NCI-H510A treated with DMSO at 0.1 percent for 48 hours (cell line): ENCODE data around the gene FREM2.
A peak's percentile ranks its signal among the peaks of the same experiment; 100 is the strongest.

ENCODE experiments used
- DNase-seq: peaks from one replicate; lab custom pipeline; 2025; lab: John Stamatoyannopoulos, UW

Gene FREM2, protein sequence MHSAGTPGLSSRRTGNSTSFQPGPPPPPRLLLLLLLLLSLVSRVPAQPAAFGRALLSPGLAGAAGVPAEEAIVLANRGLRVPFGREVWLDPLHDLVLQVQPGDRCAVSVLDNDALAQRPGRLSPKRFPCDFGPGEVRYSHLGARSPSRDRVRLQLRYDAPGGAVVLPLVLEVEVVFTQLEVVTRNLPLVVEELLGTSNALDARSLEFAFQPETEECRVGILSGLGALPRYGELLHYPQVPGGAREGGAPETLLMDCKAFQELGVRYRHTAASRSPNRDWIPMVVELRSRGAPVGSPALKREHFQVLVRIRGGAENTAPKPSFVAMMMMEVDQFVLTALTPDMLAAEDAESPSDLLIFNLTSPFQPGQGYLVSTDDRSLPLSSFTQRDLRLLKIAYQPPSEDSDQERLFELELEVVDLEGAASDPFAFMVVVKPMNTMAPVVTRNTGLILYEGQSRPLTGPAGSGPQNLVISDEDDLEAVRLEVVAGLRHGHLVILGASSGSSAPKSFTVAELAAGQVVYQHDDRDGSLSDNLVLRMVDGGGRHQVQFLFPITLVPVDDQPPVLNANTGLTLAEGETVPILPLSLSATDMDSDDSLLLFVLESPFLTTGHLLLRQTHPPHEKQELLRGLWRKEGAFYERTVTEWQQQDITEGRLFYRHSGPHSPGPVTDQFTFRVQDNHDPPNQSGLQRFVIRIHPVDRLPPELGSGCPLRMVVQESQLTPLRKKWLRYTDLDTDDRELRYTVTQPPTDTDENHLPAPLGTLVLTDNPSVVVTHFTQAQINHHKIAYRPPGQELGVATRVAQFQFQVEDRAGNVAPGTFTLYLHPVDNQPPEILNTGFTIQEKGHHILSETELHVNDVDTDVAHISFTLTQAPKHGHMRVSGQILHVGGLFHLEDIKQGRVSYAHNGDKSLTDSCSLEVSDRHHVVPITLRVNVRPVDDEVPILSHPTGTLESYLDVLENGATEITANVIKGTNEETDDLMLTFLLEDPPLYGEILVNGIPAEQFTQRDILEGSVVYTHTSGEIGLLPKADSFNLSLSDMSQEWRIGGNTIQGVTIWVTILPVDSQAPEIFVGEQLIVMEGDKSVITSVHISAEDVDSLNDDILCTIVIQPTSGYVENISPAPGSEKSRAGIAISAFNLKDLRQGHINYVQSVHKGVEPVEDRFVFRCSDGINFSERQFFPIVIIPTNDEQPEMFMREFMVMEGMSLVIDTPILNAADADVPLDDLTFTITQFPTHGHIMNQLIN (N-terminal part only)

DNA sequence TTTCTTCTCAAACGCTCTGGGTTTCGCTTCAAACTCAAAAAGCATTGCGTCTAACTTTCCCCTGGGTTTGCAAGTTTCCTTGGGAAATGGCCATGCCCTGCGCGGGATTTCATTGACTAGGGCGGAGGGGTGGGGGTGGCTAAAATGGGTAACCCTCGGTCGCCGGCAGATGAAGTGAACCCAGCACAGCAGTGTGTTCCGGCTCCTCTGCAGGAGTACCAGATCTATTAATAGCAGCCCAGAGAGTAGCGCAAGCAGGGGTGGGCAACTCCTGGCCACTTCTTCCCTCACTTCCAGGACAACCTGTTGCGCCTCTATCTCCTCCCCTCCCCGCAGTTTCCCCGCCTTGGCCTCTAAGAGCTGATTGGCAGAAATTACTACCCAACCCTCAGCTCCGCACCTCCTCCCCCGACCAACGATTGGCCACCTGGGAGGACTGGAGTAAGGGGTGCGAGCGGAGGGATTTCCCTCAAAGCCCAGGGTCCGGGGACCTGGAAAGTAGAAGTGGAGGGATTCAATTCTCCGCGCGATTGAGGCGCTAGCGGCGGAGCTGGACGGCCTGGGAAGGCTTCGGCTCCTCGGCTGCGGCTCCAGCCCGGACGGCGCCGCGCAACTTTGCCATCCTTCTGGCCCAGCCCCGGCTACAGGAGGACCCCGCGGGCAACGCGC lies at the start of gene FREM2:
Gene FREM2 (plus strand): TSS at position 501 of the 669 bp plus-strand sequence. CDS start 268 bp downstream, outside the sequence.
- peak; percentile 49 for DNase-seq

DNA sequence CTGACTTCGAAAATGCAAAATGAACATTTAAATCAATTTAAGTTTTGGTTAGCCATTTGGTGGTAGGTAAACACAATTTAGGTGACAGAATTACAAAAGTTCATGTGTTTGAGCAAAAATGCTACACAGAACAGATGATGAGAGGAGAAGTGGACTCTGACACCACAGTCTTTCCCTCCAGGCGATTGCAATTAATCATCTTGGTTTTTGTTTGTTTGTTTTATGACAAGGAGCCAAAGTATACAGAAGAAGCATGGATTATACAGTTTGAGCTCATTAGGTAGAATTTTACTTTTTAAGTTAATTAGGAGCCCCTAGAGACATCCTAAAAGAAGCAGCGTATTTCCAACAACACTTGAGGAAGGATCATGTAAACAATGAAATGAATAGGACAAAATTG lies 49.3 kb upstream of the FREM2 start:
- no peak for DNase-seq

DNA sequence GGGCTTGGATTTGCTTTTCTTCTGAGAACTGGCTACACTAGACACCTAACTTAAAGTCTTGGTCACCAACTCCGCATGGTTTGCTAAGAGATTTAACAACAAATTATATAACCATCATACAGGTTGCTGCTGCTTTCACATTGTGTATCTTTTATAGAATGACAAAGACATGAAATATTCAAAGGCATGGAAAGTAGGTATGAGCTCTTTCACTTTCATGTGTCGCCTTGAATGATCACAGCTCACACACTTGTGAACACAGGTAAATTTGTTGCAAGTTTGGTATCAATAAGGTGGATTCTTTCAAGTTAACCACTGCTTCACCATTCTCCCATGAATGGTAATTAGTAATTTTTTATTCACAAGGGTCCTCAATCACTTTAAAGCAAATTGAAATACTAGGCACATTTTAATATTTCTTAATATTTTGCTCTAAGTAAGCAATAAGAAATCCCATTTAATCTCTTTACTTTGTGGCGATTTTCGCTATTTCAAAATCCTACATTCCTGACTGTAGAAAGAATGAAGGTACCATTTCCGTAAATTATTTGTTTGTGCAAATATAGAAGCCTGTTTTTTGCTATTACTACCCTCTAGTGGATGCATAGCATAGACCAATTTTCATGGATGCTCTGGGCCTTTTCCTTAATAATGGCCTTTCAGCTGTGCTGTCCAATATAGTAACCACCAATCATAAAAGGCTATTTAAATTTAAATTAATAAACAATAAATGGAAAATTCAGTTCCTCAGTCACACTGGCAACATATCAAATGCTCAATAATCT lies 45.5 kb upstream of the FREM2 start:
- DNase-seq: no peak

DNA sequence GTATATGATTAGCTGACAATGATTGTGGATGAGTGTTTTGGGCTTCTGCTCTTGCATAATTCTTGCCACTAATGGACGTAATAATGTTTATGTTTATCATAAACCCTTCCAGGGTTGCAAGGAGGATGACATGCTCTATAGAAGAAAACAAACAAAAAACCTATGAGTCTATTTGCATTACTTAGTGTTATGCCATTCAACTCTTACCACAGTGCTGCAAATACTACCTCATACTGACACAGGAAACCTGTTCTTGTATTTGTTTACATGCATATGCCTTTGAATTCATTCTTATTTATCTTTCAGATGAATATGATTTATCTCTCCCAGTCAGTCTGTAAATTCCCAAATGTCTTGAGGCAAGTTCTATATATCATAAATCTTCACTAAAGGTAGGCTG lies 39.6 kb upstream of the FREM2 start:
- DNase-seq: no peak

DNA sequence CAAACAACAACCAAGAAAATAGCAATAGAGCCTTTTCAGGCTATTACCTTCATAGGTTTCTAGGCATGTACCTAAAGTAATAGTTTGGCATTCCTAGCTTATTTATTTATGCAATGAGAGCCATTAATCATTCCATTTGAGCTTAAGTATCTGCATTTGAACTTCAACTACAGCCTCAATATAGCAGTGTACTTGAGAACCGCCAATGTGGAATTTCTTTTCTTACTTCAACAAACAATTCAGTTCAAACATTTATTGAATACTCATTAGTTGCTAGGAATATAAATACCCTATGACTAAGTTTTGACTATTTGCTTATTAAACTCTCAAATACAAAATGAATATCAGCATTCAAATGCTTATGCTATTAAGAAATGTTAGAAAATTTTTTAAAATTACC lies 38.0 kb upstream of the FREM2 start:
- no peak for DNase-seq

DNA sequence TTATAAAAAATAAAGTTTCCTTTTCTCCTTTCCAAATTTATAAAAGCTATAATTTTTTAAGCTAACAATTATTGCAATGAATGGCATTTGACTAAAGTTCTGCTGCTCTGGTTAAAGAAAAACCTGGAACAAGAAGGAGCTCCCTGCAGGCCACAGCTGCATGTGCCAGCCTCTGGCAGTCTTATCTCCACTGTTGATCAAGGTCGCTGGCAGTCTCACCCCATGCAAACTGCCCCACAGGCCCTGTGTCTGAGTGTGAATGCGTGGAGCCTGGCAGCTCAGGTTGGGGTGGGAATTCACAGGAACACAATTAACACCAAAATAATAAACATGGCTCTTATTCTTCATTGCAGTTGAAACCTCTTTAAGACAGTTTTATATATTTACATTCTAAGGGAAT lies 30.2 kb upstream of the FREM2 start:
- no peak for DNase-seq

DNA sequence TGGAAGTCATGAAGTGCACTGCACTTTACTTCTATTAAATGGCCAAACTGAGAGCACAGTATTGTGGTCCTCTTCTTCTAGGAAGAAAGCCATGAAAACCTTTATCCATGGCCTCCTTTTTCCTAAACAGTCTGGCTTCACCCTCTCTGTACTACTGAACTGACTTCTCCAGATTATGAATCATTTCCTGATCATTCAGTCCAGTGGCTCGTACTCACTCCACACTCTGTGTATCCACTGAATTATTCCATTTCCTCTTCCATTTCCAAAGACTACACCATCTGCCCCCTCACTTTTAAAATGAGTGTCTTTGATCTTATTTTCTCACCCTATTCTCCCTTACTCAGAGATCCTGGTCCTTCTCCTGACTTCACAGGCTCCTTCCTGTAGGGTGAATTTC lies 29.7 kb upstream of the FREM2 start:
- DNase-seq: no peak

DNA sequence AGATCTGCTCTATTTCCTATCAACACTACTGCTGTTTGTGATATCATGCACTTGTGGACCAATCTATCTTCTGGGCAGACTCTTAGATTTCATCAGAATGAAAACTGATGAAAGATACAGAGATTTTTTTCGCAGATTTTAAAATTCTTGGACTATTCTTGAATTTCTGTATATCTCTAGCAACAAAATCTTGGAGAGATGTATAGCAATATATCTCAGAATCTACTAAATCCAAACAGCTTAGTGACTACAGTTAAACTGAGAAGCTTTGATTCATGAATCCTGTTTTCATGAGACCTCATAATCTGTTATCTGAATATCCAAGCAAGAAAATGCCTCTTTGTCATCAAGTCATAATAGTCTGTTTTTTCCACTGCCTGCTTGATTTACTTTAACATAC lies 28.0 kb upstream of the FREM2 start:
- DNase-seq: no peak

DNA sequence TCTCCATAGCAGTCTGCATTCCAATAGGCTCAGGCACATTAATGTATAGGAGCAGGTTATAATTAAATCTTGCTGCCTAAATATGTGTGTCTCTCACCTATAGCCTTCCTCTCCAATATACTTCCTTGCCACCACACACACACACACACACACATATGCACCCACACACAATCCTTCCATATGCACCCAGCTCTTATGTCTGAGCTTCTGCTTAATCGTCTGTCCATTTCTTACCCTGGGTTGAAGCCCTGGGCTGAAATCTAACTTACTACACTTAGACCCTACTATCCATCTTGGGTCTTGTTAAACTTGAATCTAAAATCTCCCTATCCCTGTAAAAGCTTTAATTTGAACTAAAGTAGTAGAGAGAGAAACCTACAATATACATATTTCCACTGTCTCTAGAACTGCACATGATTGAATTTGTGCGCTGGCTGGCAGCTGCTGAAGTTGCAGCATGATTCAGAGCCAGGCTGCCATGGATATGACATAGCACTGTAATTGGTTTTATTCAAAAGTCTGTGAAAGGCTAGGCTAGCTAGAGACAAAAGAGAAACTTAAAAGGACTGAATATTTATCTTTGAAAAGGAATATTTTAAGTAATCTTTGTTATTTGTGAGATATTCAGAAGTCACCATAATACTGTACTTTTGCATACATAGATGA lies 25.7 kb upstream of the FREM2 start:
- no peak for DNase-seq

DNA sequence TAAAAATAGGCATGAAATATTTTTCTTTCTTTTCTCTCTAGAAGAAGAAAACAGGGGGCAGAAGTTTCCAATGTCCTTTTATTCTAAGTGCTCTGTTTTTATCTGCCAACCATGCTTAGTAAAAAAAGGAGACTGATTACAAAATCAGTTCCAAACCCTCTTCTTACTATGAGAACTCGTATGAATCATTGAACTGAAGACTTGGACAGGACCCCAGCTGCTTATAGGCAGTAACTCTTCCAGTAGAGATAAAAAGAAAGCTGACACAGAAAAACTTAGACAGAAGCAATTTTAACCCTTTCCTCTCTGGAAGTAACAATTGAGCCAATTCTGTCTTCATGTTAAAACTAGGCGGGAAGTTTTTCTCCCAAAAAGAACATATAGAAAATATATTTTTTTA lies 24.5 kb upstream of the FREM2 start:
- no peak for DNase-seq

DNA sequence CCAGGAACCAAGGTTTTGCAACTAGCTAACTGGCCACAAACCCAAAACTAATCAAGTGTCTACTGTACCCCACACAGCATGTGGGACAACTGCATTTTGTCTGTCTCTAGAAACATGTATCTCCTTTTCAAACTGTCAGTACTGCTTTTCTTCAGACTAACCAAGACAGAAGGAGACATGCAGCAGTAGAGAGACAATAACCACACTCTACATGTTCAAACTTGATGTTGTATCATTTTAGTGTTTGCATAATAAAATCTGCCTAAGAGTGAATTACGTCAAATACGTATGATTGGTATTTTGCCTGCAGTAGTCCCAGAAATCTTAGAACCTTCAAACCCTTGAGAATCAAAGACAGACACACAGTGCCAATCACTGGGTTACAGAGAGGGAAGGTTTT lies 22.0 kb upstream of the FREM2 start:
- DNase-seq: no peak

DNA sequence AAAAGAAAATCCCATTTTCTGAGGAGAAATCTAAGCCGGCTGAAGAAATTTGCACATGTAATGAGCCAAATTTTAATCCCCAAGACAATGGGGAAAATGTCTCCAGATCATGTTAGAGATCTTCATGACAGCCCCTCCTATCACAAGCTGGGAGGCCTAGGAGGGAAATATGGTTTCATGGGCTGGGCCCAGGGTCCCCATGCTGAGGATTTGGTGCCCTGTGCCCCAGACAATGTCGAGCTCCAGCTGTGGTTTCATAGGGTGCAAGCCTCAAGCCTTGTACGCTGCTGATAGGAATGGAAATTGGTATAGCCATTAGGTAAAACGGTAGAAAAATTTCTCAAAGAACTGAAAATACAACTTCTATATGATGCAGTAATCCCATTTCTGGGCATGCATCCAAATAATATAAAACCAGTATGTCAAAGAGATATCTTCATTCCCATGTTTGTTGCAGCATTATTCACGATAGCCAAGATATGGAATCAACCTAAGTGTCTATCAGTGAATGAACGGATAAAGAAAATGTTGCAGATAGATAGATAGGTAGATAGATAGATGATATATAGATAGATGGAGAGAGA lies 19.3 kb upstream of the FREM2 start:
- no peak for DNase-seq

DNA sequence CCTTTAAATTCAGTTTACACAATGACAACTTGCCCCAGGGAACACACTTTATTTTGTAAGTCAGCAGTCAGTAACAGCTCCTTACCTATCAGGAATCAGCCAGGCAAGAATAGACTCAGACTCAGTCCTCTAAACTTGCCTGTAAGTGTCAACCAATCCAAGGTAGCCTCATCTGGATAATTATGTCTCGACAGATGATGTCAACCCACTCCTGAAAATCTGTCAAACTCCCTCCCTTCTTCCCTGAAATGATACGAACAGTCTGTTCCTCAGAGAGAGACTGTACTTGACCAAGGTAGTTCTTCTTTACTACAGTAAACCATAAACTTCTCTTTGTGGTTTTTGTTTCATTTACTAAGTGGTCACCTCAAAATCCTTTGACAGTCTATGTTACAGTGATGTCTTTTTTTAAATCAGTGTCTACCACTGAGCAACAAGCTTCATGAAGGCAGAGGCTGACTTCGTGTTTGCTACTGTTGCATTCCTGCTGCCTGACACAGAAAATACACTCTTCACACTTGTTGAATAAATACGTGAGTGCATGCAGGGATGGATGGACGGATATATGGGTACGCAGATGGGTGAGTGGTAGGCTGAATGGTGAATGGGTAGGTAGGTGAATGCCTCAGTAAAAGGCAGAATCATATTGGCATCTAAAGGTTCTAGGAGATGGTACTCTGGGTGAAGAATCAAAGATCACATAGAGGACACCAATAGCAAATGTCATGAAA lies 17.5 kb upstream of the FREM2 start:
- no peak for DNase-seq

DNA sequence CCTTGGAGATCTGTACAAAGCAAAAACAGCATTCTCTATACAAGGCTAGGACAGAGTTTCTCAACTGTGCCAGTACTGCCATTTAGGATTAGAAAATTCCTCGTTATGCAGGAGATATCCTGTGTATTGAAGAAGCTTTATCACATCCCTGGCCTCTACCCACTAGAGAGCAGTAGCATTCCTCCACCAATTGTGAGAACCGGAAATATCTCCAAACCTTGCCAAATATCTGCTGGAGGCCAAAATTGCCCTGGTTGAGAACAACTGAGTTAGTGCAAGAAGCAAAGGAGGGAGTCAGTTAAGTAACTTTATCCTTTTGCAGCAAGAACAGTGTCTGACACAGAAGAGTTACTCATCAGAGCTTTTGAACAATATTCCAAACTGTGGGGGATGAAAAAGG lies 16.2 kb upstream of the FREM2 start:
- no peak for DNase-seq

DNA sequence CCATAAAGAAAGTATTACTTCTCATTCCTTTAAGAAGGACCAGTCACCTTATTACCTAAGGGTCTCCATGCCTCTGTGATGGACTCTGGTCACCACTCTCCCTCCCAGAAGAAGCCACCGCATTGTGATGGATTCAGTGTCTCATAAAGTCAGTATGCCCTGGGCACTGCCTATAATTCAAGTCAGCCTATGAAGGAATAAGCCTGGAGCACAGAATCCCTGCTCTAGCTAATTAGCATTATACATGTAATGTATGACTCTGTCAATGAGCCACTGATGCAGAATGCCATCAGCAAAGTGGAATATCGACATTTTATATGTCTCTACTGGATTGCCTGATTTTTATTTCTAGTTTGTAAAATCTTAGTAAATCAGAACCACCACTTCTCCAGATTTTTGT lies 14.9 kb upstream of the FREM2 start:
- no peak for DNase-seq

DNA sequence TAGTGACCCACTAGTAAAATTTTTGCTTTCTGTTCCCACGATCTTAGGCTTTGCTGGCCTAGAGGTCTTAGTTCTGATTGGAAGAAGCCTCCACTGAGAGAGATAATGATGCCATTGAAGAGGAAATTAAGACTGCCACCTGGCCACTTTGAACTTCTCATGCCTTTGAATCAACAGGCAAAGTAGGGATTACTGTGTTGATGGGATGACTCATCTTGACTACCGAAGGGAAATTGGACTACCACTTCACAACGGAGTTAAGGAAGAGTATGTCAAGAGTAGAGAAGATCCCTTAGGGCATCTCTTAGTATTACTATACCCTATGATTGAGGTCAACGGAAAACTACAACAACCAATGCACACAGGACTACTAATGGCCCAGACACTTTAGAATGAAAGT lies 12.7 kb upstream of the FREM2 start:
- DNase-seq: no peak

DNA sequence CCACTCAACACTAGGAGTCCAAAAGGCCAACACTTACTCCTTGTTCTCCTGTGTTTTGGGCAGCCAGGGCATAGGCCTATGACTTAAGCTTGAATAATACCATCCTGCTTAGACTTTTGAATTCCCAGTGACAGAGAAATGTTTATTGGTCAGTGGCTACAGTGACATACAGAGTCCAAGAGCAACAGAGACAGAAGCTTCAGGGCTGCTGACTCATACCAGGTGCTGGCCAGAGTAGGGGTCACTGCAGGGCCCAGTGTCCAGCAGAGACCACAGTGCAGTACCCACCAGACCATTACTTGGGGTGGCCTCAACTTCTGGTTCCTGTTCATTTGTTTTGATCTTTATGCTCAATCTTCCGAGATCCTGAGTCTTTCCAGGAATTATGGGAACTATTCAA lies 6.0 kb upstream of the FREM2 start:
- no peak for DNase-seq

DNA sequence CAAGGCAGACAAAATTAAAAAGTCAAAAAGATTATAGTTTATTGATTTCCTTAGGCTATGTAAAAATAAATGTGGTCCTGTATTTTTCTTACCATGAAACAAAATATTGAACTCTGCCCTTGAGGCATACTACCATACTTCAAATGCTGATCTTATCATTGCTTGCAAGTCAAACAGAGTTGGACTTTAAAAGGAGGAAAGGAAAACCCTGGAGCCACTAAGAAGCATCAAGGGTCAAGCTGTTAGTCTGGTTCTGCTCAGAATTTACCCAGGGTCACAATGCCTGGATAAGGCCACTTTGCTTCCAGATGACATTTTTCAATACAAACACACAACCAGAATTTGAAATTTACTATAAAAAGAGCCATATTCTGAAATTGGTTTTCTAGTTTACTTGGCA lies 2.2 kb upstream of the FREM2 start:
- DNase-seq: no peak

DNA sequence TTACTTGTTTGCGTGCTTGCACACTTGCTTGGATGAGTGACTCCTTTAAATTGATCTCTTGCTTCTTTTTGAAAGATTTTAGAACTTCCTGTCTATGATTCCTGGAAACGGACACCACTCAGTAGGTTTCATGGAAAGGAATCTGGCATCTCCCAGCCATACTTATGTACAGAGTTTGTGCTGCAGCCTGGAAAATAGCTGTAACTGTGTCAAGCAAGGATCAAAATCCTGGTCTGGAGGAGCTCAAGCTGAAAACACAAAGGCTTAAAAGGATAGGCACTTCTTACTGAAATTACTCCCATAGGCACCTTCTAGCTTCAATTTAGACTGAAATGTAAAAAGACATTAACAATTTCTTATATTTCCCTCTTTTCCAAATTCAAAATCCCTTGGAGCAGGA lies 1.4 kb upstream of the FREM2 start:
- DNase-seq: no peak
